A673 (cell line): ENCODE data around the gene PHF12.
"Not testable (repeated sequence)": the region's sequence is repeated elsewhere in the genome, so short reads cannot be mapped to it uniquely, and the experiment has no call there.

Experiments
- EZH2 ChIP-seq: fragments of 200-600 bp; sonication (generic); IDR thresholded peaks from 2 replicates; pipeline ENCODE4 v1.6.1; 2017; ENCODE audit warnings: borderline replicate concordance, low read depth, mild to moderate bottlenecking, mixed read lengths, antibody characterized with exemption, low read length; ENCODE audit not compliant: poor library complexity, severe bottlenecking
- TF ChIP-seq, protein P1 (sequence below): fragments of 300-800, 200-600 bp; sonication (generic); conservative IDR thresholded peaks from 2 replicates; pipeline ENCODE4 v1.5.1; 2017; ENCODE audit warnings: low read depth, mild to moderate bottlenecking, antibody characterized with exemption, low read length, moderate library complexity, mixed read lengths

DNA sequence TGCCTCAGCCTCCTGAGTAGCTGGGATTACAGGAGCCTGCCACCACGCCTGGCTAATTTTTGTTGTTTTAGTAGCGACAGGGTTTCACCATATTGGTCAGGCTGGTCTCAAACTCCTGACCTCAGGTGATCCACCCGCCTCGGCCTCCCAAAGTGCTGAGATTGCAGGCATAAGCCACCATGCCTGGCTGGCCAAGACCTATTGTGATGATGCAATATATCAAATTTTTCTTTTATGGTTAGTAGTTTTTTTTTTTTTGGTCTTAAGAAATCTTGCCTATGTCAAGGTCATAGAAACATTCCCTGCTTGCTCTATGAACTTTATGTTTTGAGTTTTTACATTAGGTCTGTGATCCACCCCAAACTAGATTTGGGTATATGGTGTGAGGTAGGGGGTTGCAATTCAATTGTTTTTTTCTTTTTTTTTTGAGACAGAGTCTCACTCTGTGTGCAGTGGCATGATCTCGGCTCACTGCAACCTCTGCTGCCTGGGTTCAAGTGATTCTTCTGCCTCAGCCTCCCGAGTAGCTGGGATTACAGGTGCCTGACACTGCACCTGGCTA, 74.1 kb downstream of the PHF12 start:
- TF ChIP-seq, protein P1, sequence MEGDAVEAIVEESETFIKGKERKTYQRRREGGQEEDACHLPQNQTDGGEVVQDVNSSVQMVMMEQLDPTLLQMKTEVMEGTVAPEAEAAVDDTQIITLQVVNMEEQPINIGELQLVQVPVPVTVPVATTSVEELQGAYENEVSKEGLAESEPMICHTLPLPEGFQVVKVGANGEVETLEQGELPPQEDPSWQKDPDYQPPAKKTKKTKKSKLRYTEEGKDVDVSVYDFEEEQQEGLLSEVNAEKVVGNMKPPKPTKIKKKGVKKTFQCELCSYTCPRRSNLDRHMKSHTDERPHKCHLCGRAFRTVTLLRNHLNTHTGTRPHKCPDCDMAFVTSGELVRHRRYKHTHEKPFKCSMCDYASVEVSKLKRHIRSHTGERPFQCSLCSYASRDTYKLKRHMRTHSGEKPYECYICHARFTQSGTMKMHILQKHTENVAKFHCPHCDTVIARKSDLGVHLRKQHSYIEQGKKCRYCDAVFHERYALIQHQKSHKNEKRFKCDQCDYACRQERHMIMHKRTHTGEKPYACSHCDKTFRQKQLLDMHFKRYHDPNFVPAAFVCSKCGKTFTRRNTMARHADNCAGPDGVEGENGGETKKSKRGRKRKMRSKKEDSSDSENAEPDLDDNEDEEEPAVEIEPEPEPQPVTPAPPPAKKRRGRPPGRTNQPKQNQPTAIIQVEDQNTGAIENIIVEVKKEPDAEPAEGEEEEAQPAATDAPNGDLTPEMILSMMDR: not testable (repeated sequence)
- TF ChIP-seq EZH2: not testable (repeated sequence)
